HG02610 (cell line): ENCODE measurements around the gene PRAMEF12.
"Not testable (repeated sequence)": the region's sequence is repeated elsewhere in the genome, so short reads cannot be mapped to it uniquely, and the experiment has no call there.

Experiments
- ATAC-seq: cut with Tn5 transposase; IDR thresholded peaks from one replicate; pipeline ENCODE4 v1.9.1; 2021; ENCODE audit warnings: mild to moderate bottlenecking, moderate library complexity; ENCODE audit not compliant: unreplicated experiment

PRAMEF12 gene

DNA sequence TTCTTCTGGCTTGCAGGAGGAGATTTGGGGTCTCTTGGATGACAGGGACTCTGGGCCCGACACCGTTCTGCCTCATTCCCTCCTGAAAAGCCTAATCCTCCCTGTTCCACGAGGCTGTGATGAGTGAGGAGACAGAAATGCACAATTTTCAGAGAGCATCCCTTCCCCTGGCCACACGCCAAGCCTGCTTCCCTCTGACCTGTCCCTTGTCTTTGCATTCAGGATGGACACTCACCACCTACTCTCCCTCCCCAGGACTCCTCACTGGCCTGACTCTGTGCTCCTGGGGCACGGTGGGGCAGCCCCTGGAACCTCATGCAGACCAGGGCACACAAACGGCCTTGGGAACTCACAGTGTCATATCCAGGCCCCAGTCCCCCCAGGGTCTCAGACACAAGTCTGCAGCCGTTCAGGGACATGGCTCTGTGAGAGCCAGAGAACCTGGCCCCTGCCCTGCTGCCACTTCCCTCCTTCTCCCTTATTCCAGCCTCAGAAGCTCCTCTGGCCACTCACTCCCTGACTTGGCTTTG, 3.5 kb upstream of the PRAMEF12 start:
- ATAC-seq = no peak

DNA sequence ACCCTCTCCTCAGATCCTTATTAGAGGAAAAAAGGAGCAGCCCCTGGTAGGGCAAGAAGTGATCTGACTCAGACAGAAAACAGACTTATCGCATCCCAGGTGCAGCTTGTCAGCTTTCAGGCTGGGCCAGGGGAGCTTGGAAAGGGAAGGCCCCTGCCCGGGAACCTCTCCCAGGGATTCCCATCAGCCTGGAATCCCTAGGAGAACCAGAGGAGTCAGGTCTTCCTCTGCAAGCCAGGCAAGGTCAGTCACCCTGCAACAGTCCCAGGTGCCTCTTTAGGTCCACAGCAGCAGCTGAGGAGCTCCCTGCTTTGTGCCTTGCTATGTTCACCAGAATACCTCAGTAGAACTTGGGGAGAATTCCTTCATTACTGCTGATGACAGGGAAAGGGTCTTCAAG, 2.9 kb upstream of the PRAMEF12 start:
- ATAC-seq = no peak

DNA sequence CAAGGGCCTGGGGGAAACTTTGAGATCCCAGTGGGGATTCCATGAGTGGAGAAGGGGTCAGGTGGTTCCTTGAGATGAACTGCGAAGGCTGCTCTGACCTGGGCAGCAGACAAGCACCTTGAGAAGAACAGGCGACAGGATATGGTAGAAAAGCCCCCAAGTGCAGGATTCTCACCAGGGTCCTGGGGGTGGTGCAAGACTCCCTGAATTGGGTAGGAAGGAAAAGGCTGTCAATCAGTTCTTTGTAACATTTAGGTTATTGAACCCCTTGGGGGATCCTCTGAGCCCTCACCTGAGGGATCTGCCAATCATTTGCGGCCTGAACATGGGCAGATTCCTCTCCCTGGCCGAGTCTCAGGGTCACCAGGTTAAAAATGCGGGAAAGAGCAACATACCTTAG, 2.4 kb upstream of the PRAMEF12 start:
- no peak for ATAC-seq

DNA sequence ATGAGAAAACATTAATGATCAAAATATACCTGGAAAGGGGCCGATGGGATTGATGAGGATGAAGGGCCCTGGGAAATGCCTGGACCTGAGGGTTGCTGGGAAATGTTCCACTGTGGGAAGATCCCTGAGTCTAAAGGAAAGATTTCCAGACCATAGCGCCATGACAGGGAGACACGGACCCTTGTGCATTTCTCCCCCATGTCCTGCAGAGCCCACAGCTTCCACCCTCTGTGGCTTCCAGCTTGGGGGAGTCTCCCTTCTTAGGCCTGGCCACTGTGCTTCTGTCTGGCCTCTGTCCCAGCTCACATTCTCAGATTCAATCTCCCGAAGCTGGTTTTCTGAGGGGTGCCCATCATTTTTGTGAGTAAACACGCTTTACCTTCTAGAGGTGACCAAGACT, 1.0 kb upstream of the PRAMEF12 start:
- ATAC-seq = no peak

DNA sequence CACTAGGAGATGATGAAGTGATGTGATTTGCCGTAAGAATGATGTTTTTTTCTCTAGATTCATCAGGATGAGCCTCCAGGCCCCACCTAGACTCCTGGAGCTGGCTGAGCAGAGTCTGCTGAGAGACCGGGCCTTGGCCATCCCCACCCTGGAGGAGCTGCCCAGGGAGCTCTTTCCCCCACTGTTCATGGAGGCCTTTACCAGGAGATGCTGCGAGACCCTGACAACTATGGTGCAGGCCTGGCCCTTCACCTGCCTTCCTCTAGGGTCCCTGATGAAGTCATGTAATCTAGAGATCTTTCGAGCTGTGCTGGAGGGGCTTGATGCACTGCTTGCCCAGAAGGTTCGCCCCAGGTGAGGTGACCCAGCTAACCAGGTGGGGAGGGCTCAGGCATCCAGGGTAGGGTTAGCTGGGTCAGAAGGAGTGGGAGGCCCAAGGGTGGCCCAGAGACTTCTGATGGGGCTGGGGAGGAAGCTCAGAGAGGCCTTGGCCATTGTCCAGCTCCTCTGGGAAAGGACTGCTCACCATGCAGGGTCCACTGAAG, 1.3 kb downstream of the PRAMEF12 start:
- no peak for ATAC-seq

DNA sequence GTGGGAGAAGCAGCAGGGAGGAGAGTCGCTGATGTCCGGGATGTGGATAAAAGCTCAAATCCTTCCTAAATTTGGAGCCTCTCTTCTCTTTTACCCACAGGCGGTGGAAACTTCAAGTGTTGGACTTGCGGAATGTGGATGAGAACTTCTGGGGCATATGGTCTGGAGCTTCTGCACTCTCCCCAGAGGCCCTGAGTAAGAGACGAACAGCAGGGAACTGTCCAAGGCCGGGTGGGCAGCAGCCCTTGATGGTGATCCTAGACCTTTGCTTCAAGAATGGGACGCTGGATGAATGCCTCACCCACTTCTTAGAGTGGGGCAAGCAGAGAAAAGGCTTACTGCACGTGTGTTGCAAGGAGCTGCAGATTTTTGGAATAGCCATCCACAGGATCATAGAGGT, 1.9 kb downstream of the PRAMEF12 start:
- no peak for ATAC-seq

DNA sequence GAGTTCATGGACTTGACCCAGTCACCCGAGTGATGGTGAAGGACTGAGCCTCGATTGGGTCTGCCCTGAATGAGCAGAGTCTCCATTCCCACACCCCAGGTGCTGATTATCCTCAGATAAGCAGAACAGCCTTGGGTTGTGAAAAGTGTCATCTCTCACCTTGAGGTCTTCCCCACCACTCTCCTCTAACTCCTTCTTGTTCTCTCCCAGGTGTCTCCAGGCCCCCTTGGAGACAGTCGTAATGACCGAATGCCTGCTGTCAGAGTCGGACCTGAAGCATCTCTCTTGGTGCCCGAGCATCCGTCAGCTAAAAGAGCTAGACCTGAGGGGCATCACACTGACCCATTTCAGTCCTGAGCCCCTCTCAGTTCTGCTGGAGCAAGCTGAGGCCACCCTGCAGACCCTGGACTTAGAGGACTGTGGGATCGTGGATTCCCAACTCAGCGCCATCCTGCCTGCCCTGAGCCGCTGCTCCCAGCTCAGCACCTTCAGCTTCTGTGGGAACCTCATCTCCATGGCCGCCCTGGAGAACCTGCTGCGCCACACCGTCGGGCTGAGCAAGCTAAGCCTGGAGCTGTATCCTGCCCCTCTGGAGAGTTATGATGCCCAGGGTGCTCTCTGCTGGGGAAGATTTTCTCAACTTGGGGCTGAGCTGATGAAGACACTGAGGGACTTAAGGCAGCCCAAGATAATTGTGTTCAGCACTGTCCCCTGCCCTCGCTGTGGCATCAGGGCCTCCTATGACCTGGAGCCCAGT, 3.4 kb downstream of the PRAMEF12 start:
- no peak for ATAC-seq

DNA sequence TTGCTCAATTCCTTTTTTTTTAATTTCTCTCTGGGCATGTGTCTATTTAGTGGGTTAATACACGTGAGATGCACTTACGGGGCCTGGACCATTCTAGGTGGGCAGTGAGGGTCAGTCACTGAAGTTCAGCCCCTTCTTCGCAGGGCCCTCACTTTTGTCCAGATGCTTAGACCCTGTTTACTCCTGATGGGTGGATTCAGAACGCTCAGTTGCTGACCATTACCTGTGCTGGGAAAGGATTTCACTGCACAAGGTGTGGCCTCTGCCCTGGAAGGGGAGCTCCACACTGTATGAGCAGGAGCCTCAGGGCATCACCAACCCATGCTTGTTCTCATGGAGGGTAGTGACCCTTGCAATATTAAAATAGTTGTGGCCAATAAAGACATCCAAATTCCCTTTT, 4.5 kb downstream of the PRAMEF12 start:
- ATAC-seq = no peak

DNA sequence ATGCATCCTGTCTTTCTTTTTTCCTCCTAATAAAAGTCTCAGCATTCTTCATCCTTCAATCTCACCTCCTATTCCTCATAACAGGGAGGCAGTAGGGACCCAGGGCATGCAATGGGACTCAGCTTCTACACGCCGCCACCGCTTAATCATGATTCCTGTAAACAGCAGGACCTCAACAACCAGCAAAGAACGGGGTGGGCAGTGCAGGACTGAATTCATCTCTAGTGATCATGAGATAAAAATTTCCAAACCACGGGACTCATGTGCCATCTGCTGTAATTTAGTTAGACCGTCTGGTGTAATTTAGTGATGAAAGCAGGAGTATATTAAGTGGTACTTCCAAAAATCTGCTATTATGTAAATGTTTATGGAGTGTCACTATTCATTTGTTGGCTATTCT, 5.4 kb downstream of the PRAMEF12 start:
- ATAC-seq = no peak

DNA sequence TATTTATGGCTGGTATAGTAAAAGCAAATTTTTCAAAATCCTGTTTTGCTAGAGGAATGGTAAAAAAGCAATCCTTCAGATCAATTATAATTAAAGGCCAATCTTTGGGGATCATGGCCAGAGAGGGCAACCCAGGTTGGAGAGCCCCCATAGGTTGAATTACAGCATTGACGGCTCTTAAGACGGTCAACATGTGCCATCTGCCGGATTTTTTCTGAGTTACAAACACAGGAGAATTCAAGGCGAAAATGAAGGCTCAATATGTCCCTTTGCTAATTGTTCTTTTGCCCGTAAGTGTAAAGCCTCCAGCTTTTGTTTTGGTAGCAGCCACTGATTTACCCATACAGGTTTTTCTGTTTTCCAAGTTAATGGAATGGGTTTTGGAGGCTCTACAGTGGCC, 8.0 kb downstream of the PRAMEF12 start:
- ATAC-seq = not testable (repeated sequence)

DNA sequence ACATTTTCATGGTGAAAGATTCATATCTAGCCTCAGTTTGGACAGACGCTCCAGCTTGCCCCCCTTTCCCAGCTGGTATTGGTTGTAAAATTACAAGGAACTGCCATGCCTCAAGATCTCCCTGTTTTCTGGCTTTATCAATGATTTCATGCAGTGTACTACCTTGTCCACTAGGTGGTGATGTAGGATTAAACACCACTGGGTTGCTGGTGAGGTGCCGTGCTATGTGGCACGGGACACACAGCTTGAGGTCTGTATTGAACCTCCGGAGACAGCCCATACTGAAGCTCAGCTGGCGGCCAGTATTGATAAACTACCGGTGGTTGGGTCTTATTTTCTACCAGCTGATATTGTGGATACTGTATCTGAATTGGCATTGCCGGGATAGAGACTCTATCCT, 10.2 kb downstream of the PRAMEF12 start:
- ATAC-seq = not testable (repeated sequence)

DNA sequence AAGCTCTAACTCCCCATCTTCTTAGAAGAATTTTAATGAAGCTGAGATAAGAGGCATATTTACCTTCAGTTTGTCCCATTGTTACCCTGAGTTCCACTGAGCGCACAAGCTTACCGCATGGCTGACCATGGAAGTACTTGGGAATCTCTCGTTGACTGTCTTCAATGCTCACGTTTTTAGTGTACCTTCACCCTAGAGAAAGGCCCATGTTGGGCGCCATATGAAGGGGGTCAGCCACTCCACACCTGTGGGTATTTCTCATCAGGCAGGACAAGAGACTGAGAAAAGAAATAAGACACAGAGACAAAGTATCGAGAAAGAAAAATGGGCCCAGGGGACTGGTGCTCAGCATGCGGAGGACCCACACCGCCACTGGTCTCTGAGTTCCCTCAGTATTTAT, 11.2 kb downstream of the PRAMEF12 start:
- ATAC-seq = not testable (repeated sequence)

DNA sequence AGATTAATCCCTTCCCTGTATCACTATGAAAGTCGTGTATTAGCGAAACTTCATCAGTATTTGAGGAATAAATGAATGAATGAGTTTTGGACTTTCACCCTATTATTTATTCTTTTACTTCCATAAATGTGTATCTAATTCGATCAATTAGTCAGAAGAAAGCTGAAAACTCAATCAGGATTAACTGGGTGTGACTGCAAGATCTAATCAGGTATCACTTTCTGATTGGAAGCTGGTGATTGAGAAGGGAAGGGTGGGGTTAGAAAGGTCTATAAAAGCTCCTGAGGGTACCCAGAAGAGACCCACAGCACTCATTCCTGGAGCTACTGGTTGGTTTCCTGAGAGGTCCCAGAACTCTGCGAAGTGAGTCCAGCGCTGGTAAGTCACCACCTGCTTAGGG, 17.6 kb downstream of the PRAMEF12 start, which contains the start of gene PRAMEF1:
Gene PRAMEF1 (plus strand): TSS at position 301 of the 400 bp plus-strand sequence. CDS start 1,831 bp downstream, outside the sequence.
- ATAC-seq = not testable (repeated sequence)

DNA sequence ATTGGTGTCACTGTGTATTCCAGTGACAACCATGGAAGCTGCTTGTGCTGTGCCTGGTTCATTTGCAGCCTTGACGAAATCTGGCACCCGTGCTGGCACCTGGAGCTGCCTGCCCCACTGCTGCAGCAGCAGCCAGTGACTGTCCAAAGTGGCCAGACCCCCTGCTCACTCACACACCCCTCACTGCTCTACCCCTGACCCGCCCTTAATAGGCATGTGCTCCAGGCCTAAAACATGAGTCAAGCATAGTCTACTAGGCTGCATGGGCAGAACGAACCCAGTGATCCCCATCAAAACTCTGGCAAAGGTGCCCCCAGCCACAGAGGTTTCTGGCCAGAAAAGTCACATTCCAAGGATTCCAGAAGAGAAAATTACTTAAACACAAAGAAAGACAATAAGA, 25.4 kb downstream of the PRAMEF12 start:
- no peak for ATAC-seq

DNA sequence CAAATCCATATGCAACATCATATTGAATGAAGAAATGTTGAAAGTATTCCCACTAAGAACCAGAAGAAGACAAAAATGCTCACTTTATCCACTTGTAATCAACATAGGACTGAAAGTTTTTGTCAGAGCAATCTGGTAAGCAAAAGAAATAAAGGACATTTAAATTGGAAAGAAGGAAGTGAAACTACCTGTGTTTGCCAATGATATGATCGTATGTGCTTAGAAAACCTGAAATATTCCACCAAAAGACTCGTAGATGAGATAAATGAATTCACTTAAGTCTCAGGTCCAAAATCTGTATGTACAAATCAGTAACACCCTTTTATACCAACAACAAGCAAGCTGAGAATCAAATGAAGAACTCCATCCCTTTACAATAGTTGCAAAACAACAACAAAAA, 26.2 kb downstream of the PRAMEF12 start:
- no peak for ATAC-seq

DNA sequence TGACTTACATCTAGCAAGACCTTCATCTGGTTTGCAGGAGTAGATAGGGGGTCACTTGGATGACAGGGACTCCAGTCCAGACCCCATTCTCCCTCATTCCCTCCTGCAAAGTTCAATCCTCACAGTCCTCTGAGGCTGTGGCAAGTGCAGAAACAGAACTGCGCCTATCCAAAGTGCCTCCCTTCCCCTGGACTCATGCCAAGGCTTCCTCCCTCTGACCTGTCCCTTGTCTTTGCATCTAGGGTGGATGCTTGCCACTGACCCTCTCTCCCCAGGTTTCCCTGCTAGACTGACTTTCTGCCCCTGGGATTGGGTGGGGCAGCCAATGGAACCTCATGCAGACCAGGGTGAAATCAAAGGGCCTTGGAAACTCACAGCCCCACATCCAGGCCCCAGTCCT, 36.4 kb downstream of the PRAMEF12 start:
- no peak for ATAC-seq

DNA sequence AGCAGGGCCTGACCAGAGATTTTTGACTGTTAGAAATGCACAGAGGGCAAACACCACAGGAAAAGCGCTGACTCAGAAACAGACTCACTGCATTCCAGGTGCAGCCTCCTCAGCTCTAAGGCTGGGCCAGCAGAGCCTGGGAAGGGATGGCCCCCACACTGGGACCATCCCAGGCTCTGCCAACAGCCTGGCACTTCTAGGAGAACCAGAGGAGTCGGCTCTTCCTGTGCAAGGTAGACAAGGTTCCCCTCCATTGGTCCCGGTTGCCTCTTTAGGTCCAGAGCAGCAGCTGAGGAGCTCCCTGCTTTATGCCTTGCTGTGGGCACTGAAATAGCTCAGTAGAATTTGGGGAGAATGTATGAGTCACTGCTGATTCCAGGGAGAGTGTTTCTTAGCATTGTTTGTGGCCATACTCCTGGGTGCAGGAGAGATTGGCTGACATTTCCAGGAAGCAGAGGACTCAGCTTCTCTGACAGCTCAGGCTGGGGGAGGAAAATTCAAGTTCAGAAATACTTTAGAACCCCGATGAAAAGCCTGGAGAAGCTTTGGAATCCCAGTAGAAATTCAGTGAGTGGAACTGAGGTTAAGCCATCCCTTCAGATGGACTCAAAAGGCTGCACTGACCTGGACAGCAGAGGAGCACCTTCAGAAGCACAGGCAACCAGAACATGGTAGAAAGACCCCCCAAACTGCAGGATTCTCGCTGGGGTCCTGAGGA, 37.3 kb downstream of the PRAMEF12 start:
- ATAC-seq = no peak

DNA sequence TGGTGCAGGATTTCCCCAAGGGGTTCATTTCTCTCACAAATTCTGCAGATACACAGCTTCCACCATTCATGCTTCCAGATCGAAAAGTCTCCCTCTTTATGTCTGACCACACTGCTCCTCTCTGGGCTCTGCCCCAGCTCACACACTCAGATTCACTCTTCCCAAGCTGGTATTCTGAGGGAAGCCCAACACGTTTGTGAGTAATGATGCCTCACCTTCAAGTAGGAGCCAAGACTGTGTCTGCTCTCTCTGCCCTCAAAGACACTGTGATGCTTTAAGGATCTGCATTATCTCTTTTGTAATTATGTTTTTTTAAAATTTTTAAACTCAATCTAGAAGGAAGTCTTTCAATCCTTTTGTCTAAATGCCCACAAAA, 37.9 kb downstream of the PRAMEF12 start:
- ATAC-seq = no peak

DNA sequence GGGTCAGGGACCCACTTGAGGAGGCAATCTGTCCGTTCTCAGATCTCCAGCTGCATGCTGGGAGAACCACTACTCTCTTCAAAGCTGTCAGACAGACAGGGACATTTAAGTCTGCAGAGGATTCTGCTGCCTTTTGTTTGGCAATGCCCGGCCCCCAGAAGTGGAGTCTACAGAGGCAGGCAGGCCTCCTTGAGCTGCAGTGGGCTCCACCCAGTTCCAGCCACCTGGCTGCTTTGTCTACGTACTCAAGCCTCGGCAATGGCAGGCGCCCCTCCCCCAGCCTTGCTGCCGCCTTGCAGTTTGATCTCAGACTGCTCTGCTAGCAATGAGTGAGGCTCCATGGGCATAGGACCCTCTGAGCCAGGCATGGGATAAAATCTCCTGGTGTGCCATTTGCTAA, 45.5 kb downstream of the PRAMEF12 start:
- ATAC-seq = not testable (repeated sequence)
